ENCODE measurements around the gene TMPRSS5. TPM values are rescaled to one million over a fixed set of nuclear protein-coding genes. Genes with fewer than 3 reads are reported as not detected.

Gene TMPRSS5
- total and polyA plus RNA-seq, 8 donors, result 0.19 to 1.1 (median 0.55) TPM

DNA sequence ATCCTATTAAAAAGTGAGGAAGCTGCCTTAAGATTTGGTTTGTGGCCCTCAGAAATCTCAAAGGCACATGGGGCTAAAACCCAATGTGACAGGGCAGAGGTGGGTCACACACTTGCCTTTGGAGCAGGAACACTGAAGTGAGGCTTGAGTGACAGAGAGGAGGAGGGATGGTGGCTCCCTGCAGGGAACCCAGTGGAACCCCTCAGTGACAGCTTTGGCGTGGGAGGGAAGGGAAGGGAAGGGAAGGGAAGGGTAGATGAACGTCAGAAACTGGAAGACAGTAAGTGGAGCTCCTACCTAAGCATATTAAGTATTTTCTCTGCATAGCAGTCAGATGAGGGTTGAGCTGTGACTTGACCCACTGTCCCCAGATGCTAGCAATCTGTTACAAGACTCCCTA is 68.5 kb downstream of the TMPRSS5 start:
- no peak overlapping the region for H3K27ac ChIP-seq
- TF ChIP-seq, protein P1, sequence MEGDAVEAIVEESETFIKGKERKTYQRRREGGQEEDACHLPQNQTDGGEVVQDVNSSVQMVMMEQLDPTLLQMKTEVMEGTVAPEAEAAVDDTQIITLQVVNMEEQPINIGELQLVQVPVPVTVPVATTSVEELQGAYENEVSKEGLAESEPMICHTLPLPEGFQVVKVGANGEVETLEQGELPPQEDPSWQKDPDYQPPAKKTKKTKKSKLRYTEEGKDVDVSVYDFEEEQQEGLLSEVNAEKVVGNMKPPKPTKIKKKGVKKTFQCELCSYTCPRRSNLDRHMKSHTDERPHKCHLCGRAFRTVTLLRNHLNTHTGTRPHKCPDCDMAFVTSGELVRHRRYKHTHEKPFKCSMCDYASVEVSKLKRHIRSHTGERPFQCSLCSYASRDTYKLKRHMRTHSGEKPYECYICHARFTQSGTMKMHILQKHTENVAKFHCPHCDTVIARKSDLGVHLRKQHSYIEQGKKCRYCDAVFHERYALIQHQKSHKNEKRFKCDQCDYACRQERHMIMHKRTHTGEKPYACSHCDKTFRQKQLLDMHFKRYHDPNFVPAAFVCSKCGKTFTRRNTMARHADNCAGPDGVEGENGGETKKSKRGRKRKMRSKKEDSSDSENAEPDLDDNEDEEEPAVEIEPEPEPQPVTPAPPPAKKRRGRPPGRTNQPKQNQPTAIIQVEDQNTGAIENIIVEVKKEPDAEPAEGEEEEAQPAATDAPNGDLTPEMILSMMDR (IDR thresholded peaks at IDR 0.05), result no peak
- intact Hi-C loops (cut with DNase I), result no loop called here
- DNase-seq (no peak), FAIRE-seq (no peak), ATAC-seq (no peak)
- H3K4me1 ChIP-seq, result no peaks in the 10 kb centered on the region
- no peaks in the 10 kb centered on the region for H3K27me3 ChIP-seq
- WGBS, 2 donors, result 54 to 56% methylated on average over 2 of the region's 2 CpGs
- no peaks in the 10 kb centered on the region for H3K9me3 ChIP-seq
- H3K4me3 ChIP-seq, result no peak overlapping the region
- H3K36me3 ChIP-seq, result no peaks in the 10 kb centered on the region

Other genes starting within 250 kb of the TMPRSS5 start
- gene DRD2, start 230.9 kb downstream of the TMPRSS5 start, total RNA-seq, result under 1 TPM in 1 of 6 donors, not detected in 5; 0.34 TPM
- gene DRD2, start 230.9 kb downstream of the TMPRSS5 start, polyA plus RNA-seq, result under 1 TPM; 0.19 to 0.63 TPM
- 1 to 10 TPM; 6.5 to 8.2 (median 7.2) TPM for gene ZW10, start 67.4 kb upstream of the TMPRSS5 start, total RNA-seq
- 1 to 10 TPM; 2.8 to 5.7 TPM for gene ZW10, start 67.4 kb upstream of the TMPRSS5 start, polyA plus RNA-seq
- not detected for gene CLDN25, start 73.5 kb upstream of the TMPRSS5 start, total RNA-seq
- not detected for gene CLDN25, start 73.5 kb upstream of the TMPRSS5 start, polyA plus RNA-seq
- 10 to 100 TPM in 3 of 6 donors, 1 to 10 TPM in 3; 6.3 to 16.6 (median 9.8) TPM for gene USP28, start 169.3 kb upstream of the TMPRSS5 start, total RNA-seq
- 1 to 10 TPM; 3.2 to 4.2 TPM for gene USP28, start 169.3 kb upstream of the TMPRSS5 start, polyA plus RNA-seq
- gene HTR3B, start 198.5 kb upstream of the TMPRSS5 start, total RNA-seq, result not detected
- not detected for gene HTR3B, start 198.5 kb upstream of the TMPRSS5 start, polyA plus RNA-seq